Peyer's patch (tissue), 4 donors: ENCODE data around the gene CEMIP. TPM values are rescaled to one million over a fixed set of nuclear protein-coding genes. Genes with fewer than 3 reads are reported as not detected.

Experiments
- DNase-seq, 3 donors: peaks; one replicate each; pipeline ENCODE4 v3.0.0-alpha.2; 2017 to 2019
- H3K27ac ChIP-seq, 4 donors: fragments of 200-600 bp; sonication (generic); one replicate each; pipeline ENCODE4 v1.5.1; 2016 to 2019
- H3K27me3 ChIP-seq, 2 donors: fragments of 200-600 bp; sonication (generic); one replicate each; pipeline ENCODE4 v1.5.1; 2019
- H3K36me3 ChIP-seq, 3 donors: fragments of 200-600 bp; sonication (generic); one replicate each; pipeline ENCODE4 v1.5.1; 2016 to 2019
- H3K4me1 ChIP-seq, 4 donors: fragments of 200-600 bp; sonication (generic); one replicate each; pipeline ENCODE4 v1.5.1; 2016 to 2019
- H3K4me3 ChIP-seq, 4 donors: fragments of 200-600 bp; sonication (generic); 1 replicate in 3 of 4; 2 replicates in 1 of 4; pipeline ENCODE4 v1.5.1; 2016 to 2019; ENCODE audit warnings: mild to moderate bottlenecking in 1 of 4
- H3K9me3 ChIP-seq, 4 donors: fragments of 200-600 bp; sonication (generic); one replicate each; pipeline ENCODE4 v1.5.1; 2016 to 2019; ENCODE audit warnings: mild to moderate bottlenecking in 1 of 4
- POLR2A ChIP-seq, 2 donors: fragments of 450-650 bp; IDR thresholded peaks; one replicate each; pipeline ENCODE4 v1.5.1; 2017; ENCODE audit warnings: antibody characterized with exemption in 2 of 2, mild to moderate bottlenecking in 2 of 2, moderate library complexity in 2 of 2
- total RNA-seq, 4 donors: library from RNA; depleted of rRNA; stranded (reverse); fragments of >200 nt; gene quantifications; one replicate each; pipeline ENCODE4 v1.1.0, GENCODE V29; 2016
- TF ChIP-seq, protein P1 (sequence below), 6 experiments: fragments of 450-650 bp in 4 of 6; fragments of 200-600 bp in 2 of 6; sonication (generic) in 1 of 6; IDR thresholded peaks; one replicate each; pipeline ENCODE4 v1.5.1; 2017 to 2019; ENCODE audit warnings: antibody characterized with exemption in 6 of 6, mild to moderate bottlenecking in 3 of 6, moderate library complexity in 1 of 6

CEMIP gene
- total RNA-seq, 4 donors from 2014 or later = 0.27 to 0.83 (median 0.57) TPM; not detected in 1

DNA sequence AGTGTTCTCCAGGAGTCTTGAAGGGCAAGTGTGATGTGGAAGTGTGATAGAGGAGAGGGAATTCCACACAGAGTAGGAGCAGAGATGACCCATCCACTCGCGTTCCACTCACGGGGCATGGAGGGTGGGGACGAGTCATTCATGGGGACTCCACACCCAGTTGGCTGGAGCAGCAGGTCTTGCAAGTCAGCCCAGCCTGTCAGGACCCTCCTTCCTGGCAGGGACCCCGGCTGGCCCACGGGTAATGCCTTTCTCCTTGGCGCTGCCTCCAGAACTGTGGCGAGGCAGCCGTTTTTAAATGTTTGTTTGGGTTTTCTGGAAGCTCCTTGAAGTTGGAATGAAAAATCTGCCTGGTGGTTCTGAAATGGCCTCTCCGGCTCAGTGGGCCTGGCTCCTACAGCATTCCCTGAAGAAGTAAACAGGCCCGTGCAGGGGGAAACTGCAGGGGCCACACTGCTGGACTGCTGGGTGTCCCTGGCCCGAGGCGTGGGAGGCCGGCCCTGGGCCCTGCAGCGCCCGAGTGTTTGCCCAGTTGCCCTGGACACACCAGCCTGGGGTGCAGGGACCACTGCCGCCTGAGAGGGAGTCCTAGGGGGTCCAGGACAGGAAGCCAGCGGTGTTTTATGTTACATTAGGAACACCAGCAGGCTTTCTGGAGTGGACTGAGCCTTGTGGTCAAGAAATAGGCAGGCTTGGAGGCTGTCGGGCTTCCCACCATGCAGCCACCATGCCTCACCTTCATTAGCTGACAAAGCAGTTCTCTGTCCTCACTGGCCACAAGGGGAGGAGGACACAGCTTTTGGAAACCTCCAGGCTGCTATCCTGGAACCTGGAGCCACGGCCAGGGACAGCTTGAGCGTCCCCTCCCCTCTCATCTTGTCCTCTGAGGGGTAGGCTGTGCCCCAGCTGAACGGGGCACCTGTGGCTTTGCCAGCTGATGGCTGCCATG lies 61.3 kb downstream of the CEMIP start:
- Histone ChIP-seq H3K27me3 (no peaks in the 10 kb centered on the region), H3K36me3 (no peaks in the 10 kb centered on the region), H3K4me3 (no peak overlapping the region), H3K27ac (no peak overlapping the region), H3K4me1 (peaks cover 0 to 13% (median 0%) of the 10 kb centered on the region in 4 donors), H3K9me3 (no peaks in the 10 kb centered on the region)
- DNase-seq = no peak
- TF ChIP-seq, protein P1, sequence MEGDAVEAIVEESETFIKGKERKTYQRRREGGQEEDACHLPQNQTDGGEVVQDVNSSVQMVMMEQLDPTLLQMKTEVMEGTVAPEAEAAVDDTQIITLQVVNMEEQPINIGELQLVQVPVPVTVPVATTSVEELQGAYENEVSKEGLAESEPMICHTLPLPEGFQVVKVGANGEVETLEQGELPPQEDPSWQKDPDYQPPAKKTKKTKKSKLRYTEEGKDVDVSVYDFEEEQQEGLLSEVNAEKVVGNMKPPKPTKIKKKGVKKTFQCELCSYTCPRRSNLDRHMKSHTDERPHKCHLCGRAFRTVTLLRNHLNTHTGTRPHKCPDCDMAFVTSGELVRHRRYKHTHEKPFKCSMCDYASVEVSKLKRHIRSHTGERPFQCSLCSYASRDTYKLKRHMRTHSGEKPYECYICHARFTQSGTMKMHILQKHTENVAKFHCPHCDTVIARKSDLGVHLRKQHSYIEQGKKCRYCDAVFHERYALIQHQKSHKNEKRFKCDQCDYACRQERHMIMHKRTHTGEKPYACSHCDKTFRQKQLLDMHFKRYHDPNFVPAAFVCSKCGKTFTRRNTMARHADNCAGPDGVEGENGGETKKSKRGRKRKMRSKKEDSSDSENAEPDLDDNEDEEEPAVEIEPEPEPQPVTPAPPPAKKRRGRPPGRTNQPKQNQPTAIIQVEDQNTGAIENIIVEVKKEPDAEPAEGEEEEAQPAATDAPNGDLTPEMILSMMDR (IDR thresholded peaks at IDR 0.05) = no peak
- no peak for TF ChIP-seq POLR2A (IDR thresholded peaks at IDR 0.05)

DNA sequence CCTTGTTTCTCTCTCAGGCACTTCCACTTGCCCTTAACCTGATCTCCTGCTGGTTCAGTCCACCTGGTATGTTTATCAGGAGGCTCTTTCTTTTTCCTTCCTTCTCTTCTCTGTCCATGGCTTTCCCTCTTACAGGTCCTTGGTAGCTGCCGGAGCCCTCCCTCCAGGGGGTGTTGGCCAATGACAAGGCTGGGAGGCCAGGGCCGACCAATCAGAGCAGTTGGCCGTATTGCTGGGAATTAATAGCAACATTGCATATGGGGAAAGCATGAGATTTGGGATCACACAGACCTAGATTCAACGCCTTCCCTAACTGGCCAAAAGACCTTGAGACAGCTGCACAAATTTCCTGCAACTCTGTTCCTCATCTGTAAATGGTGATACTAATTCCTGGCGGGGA lies 62.4 kb downstream of the CEMIP start:
- H3K9me3 ChIP-seq = no peaks in the 10 kb centered on the region
- peaks cover 0 to 11% (median 0%) of the 10 kb centered on the region in 4 donors for H3K4me1 ChIP-seq
- no peak overlapping the region for H3K4me3 ChIP-seq
- DNase-seq = no peak
- no peaks in the 10 kb centered on the region for H3K27me3 ChIP-seq
- no peak overlapping the region for H3K27ac ChIP-seq
- H3K36me3 ChIP-seq = no peaks in the 10 kb centered on the region
- TF ChIP-seq POLR2A (IDR thresholded peaks at IDR 0.05) = no peak
- TF ChIP-seq, protein P1 (IDR thresholded peaks at IDR 0.05) = no peak

DNA sequence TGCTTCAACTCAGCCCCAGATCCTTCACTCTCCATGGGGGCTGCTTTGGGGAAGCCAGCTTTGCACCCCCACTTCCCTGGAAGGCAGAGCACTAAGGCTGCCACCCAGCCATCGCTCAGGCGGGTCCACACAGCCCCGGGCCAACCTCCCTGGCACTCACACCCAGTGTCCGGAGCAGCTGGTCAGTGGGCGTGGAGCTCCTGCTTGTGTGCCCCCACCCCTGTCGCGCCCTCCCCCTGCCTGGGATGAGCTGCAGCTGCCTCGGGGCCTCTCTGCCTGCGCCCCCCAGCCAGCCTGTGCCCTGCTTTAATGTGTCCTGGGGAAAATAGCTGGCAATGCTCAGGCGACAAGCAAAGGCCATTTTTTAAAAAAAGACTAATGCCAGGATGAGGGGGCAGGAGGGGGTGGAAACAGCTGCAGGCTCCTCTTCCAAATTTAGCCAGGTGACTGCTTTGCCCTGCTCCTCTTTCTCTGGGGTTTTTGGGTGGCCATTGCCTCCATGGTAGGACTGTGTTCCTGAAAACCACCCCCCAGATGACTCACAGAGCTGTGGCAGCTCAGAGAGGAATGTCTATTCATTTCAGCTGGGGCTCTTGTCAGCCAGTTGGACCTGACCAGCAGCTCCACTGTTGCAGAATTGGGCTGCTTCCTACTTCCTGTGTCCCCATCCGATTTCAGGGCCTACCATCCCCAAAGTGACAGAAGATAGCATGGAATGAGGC lies 65.0 kb downstream of the CEMIP start:
- peaks cover 0 to 11% (median 0%) of the 10 kb centered on the region in 4 donors for H3K4me1 ChIP-seq
- H3K9me3 ChIP-seq = no peaks in the 10 kb centered on the region
- H3K27ac ChIP-seq = no peak overlapping the region
- H3K4me3 ChIP-seq = no peak overlapping the region
- TF ChIP-seq POLR2A (IDR thresholded peaks at IDR 0.05) = no peak
- H3K36me3 ChIP-seq = no peaks in the 10 kb centered on the region
- no peak for DNase-seq
- no peaks in the 10 kb centered on the region for H3K27me3 ChIP-seq

DNA sequence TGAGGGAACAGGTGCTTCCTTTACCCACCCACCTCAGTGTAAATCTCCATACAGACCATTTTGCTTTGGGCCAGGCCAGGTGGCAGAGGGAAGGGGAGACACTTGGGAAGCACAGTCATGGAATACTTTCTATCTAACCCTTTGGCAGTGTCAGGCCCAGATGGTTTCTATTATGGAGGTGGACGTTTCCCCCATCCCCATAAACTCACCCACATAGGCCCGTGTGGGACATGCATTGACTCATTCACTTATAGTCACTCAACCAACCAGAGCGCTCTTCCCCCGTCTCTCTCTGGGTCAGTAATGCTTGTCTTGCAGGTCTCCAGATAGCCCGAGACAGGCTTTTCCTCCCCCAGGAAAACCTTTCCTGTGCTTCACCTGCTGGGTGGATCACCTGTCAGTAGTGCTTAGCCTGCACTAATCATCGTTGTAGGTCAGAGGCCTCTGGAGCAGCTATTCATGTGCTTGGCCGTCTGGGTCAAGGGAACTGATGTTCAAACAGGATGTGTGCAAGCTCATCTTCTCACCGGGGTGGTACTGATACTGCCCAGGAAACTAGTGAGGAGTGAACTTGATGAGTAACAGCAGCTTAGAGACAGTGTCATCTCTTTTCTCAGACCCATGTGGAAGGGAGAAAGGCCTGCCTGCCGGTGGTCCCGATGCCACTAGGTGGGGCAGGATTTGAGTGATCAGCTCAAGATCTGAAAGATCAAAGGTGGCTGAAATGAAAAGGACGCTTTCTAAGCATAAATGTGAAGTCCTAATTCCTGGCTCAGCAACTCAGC lies 67.1 kb downstream of the CEMIP start:
- H3K27ac ChIP-seq = no peak overlapping the region
- no peaks in the 10 kb centered on the region for H3K9me3 ChIP-seq
- no peak overlapping the region for H3K4me3 ChIP-seq
- no peak for DNase-seq
- no peaks in the 10 kb centered on the region for H3K4me1 ChIP-seq
- no peaks in the 10 kb centered on the region for H3K27me3 ChIP-seq
- H3K36me3 ChIP-seq = no peaks in the 10 kb centered on the region
- TF ChIP-seq, protein P1 (IDR thresholded peaks at IDR 0.05) = no peak
- no peak for TF ChIP-seq POLR2A (IDR thresholded peaks at IDR 0.05)

DNA sequence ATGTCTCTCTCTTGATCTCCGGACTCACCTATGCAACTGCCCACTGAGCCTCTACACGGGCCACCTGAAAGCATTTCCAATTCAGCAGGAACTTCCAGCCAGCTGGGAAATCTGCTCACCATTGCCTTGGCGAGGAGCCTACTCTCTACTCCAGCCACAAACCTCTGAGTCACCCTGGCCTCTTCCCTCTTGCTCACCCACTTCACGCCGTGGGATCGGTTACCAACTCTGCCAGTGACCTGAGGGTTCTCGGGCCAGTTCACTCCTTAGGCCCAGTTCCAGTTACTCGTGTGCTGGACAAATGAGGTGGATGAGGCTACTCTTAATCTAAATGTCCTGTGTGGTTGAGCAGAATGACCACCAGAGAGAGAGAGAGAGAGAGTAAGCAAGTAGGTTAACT lies 70.1 kb downstream of the CEMIP start:
- H3K4me1 ChIP-seq = no peaks in the 10 kb centered on the region
- H3K36me3 ChIP-seq = no peaks in the 10 kb centered on the region
- no peaks in the 10 kb centered on the region for H3K27me3 ChIP-seq
- TF ChIP-seq, protein P1 (IDR thresholded peaks at IDR 0.05) = no peak
- TF ChIP-seq POLR2A (IDR thresholded peaks at IDR 0.05) = no peak
- no peak overlapping the region for H3K4me3 ChIP-seq
- H3K27ac ChIP-seq = no peak overlapping the region
- H3K9me3 ChIP-seq = no peaks in the 10 kb centered on the region
- no peak for DNase-seq
